Thyroid gland (tissue), 4 donors: ENCODE results near the gene TXN2.

ENCODE experiments used
- CTCF ChIP-seq, 6 experiments: fragments of 200-600 bp in 3 of 6; fragments of 450-650 bp in 3 of 6; sonication (generic) in 3 of 6; IDR thresholded peaks; one replicate each; pipeline ENCODE4 v1.5.1; 2016 to 2019; ENCODE audit warnings: antibody characterized with exemption in 6 of 6, mild to moderate bottlenecking in 2 of 6, inconsistent platforms in 1 of 6, moderate library complexity in 1 of 6
- POLR2A ChIP-seq, 2 donors: fragments of 450-650 bp; IDR thresholded peaks; one replicate each; pipeline ENCODE4 v1.6.1; 2017; ENCODE audit warnings: antibody characterized with exemption in 2 of 2, mild to moderate bottlenecking in 2 of 2, moderate library complexity in 1 of 2

GRCh38 chr22:36510384-36510783 lies 28.9 kb upstream of the TXN2 start:
- TF ChIP-seq CTCF (IDR thresholded peaks at IDR 0.05) (no peak), POLR2A (IDR thresholded peaks at IDR 0.05) (no peak)
